HG02571 (cell line): ENCODE data around the gene INPP5B.
"Not testable (repeated sequence)": the region's sequence is repeated elsewhere in the genome, so short reads cannot be mapped to it uniquely, and the experiment has no call there.

Experiments
- ATAC-seq: cut with Tn5 transposase; IDR thresholded peaks from one replicate; pipeline ENCODE4 v1.9.1; 2021; ENCODE audit warnings: mild to moderate bottlenecking, moderate library complexity; ENCODE audit not compliant: unreplicated experiment

The INPP5B gene

GRCh38 chr1:37946703-37947360 lies at the start of gene INPP5B:
TSS of gene INPP5B (minus strand) at chr1:37947053. CDS start at chr1:37946308, 745 bp downstream.
- peak; percentile 79 for ATAC-seq

- no peak for ATAC-seq
These were observed 49.0 kb upstream of the INPP5B start for GRCh38 chr1:37995751-37996345.

GRCh38 chr1:37994886-37995566 lies 48.2 kb upstream of the INPP5B start:
- no peak for ATAC-seq

GRCh38 chr1:37989361-37989930 lies 42.6 kb upstream of the INPP5B start:
- peak; percentile 27 for ATAC-seq

GRCh38 chr1:37987679-37988078 lies 40.8 kb upstream of the INPP5B start:
- no peak for ATAC-seq

- ATAC-seq: no peak
These were observed 36.7 kb upstream of the INPP5B start for GRCh38 chr1:37983546-37983945.

- no peak for ATAC-seq
These were observed 31.7 kb upstream of the INPP5B start for GRCh38 chr1:37978541-37978940.

- not testable (repeated sequence) for ATAC-seq
These were observed 28.2 kb upstream of the INPP5B start for GRCh38 chr1:37975083-37975482.

GRCh38 chr1:37974567-37974966 lies 27.7 kb upstream of the INPP5B start:
- no peak for ATAC-seq

GRCh38 chr1:37973684-37974083 lies 26.8 kb upstream of the INPP5B start:
- ATAC-seq: not testable (repeated sequence)

GRCh38 chr1:37965301-37965700 lies 18.4 kb upstream of the INPP5B start:
- ATAC-seq: no peak

- not testable (repeated sequence) for ATAC-seq
These were observed 17.3 kb upstream of the INPP5B start for GRCh38 chr1:37964106-37964505.

GRCh38 chr1:37958690-37959089 lies 11.8 kb upstream of the INPP5B start:
- ATAC-seq: no peak

- ATAC-seq: no peak
These were observed 8.8 kb upstream of the INPP5B start for GRCh38 chr1:37955685-37956084.

GRCh38 chr1:37954316-37954971 lies 7.6 kb upstream of the INPP5B start:
- ATAC-seq: no peak

- no peak for ATAC-seq
These were observed 5.9 kb upstream of the INPP5B start for GRCh38 chr1:37952738-37953137.

GRCh38 chr1:37951783-37952624 lies 5.2 kb upstream of the INPP5B start:
- no peak for ATAC-seq

- no peak for ATAC-seq
These were observed 4.4 kb upstream of the INPP5B start for GRCh38 chr1:37951041-37951782.

GRCh38 chr1:37949524-37950152 lies 2.8 kb upstream of the INPP5B start:
- ATAC-seq: no peak
